ENCODE data around the gene KLF16.

KLF16 gene

DNA sequence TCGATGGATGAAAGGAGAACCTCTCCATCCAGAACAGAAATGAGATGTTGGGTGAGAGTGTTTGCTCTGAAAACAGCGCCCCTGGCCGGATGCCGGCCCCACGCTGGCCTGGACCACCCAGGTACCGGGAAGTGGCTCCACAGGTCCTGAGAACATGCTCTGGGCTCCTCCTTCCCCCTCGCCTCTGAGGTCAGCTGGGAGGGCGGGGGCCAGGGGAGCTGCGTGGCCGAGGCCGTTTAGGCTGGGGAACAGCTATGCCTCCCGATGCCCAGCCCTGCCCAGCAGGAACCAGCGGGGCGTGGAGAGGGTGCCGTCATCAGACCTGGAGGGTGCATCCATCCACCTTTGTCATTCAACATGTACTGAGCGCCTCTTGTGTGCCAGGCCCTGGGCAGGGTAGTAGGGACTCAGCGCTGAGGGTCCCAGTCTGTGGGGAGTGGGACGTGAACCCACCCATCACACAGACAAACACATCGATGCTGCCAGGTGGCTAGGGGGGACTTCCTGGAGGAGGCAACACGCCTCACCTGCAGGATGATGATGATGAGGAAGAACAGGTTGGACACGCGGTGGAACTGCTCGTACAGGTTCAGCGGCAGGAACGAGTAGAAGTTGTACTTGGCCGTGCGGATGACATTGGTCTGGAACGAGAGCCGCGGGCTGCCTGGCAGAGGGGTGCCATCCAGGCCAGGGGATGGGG, 55.5 kb downstream of the KLF16 start:
- TF ChIP-seq ARNTL (CRISPR knock-in tag; IDR thresholded peaks at IDR 0.05; ENCODE audit: borderline replicate concordance, low read depth) (no peak), TCF4 (CRISPR knock-in tag; IDR thresholded peaks at IDR 0.05; ENCODE audit: borderline replicate concordance) (no peak), ZFP30 (CRISPR knock-in tag; IDR thresholded peaks at IDR 0.05) (no peak), TOX (CRISPR knock-in tag; IDR thresholded peaks at IDR 0.05; ENCODE audit: borderline replicate concordance) (no peak), RARB (CRISPR knock-in tag; IDR thresholded peaks at IDR 0.05) (no peak), ESRRG (CRISPR knock-in tag; IDR thresholded peaks at IDR 0.05) (no peak), ZNF70 (CRISPR knock-in tag; IDR thresholded peaks at IDR 0.05) (no peak), ZFP3 (CRISPR knock-in tag; IDR thresholded peaks at IDR 0.05) (no peak), OSR1 (CRISPR knock-in tag; IDR thresholded peaks at IDR 0.05) (no peak), PPARA (CRISPR knock-in tag; IDR thresholded peaks at IDR 0.05; ENCODE audit: borderline replicate concordance) (no peak), GLIS3 (CRISPR knock-in tag; IDR thresholded peaks at IDR 0.05) (no peak), CSDC2 (CRISPR knock-in tag; IDR thresholded peaks at IDR 0.05) (no peak)
- TF ChIP-seq, protein P1, sequence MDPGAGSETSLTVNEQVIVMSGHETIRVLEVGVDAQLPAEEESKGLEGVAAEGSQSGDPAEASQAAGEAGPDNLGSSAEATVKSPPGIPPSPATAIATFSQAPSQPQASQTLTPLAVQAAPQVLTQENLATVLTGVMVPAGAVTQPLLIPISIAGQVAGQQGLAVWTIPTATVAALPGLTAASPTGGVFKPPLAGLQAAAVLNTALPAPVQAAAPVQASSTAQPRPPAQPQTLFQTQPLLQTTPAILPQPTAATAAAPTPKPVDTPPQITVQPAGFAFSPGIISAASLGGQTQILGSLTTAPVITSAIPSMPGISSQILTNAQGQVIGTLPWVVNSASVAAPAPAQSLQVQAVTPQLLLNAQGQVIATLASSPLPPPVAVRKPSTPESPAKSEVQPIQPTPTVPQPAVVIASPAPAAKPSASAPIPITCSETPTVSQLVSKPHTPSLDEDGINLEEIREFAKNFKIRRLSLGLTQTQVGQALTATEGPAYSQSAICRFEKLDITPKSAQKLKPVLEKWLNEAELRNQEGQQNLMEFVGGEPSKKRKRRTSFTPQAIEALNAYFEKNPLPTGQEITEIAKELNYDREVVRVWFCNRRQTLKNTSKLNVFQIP (CRISPR knock-in tag; IDR thresholded peaks at IDR 0.05; ENCODE audit: borderline replicate concordance, low read depth) = no peak
- TF ChIP-seq, protein P2, sequence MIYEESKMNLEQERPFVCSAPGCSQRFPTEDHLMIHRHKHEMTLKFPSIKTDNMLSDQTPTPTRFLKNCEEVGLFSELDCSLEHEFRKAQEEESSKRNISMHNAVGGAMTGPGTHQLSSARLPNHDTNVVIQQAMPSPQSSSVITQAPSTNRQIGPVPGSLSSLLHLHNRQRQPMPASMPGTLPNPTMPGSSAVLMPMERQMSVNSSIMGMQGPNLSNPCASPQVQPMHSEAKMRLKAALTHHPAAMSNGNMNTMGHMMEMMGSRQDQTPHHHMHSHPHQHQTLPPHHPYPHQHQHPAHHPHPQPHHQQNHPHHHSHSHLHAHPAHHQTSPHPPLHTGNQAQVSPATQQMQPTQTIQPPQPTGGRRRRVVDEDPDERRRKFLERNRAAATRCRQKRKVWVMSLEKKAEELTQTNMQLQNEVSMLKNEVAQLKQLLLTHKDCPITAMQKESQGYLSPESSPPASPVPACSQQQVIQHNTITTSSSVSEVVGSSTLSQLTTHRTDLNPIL (CRISPR knock-in tag; IDR thresholded peaks at IDR 0.05; ENCODE audit: low read depth) = no peak

DNA sequence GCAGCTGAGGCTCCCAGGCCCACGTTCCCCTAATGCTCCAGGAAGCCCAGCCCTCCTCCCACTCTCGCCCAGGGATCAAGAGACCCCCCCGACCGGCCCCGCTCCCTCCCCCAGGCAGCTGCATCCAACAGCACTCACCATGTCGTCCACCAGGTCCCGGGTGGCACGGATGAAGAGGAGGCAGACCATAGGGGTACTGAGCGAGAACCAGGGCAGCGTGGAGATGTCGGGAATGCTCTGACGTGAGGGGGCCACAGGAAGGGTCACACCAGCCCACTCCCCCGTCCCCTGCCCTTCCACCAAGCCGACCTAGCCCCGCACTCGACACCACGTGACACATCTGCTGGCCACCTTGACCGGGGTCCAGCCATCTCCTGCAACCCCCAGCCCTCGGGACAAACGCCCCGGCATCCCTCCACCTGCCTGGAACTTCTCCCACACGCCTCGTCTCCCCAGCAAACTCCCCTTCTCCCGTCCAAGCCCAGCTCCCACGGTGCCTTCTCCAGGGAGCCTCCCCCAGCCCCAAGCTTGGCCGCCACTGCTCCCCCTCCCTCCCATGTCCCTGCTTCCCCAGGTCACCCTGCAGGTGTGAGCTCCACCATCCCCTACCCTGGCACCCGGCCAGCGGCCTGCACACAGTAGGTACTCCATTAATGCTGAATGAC, 56.2 kb downstream of the KLF16 start:
- no peak for ATAC-seq
- TF ChIP-seq CSDC2 (CRISPR knock-in tag; IDR thresholded peaks at IDR 0.05) (no peak), ISL1 (CRISPR knock-in tag; IDR thresholded peaks at IDR 0.05) (no peak), PPARA (CRISPR knock-in tag; IDR thresholded peaks at IDR 0.05; ENCODE audit: borderline replicate concordance) (no peak), ZNF565 (CRISPR knock-in tag; conservative IDR thresholded peaks at IDR 0.05; ENCODE audit: low read depth) (no peak), TCF4 (CRISPR knock-in tag; IDR thresholded peaks at IDR 0.05; ENCODE audit: borderline replicate concordance) (no peak), RARB (CRISPR knock-in tag; IDR thresholded peaks at IDR 0.05) (no peak), ZFP30 (CRISPR knock-in tag; IDR thresholded peaks at IDR 0.05) (no peak), TOX (CRISPR knock-in tag; IDR thresholded peaks at IDR 0.05; ENCODE audit: borderline replicate concordance) (no peak), ZNF70 (CRISPR knock-in tag; IDR thresholded peaks at IDR 0.05) (no peak)
- TF ChIP-seq, protein P3, sequence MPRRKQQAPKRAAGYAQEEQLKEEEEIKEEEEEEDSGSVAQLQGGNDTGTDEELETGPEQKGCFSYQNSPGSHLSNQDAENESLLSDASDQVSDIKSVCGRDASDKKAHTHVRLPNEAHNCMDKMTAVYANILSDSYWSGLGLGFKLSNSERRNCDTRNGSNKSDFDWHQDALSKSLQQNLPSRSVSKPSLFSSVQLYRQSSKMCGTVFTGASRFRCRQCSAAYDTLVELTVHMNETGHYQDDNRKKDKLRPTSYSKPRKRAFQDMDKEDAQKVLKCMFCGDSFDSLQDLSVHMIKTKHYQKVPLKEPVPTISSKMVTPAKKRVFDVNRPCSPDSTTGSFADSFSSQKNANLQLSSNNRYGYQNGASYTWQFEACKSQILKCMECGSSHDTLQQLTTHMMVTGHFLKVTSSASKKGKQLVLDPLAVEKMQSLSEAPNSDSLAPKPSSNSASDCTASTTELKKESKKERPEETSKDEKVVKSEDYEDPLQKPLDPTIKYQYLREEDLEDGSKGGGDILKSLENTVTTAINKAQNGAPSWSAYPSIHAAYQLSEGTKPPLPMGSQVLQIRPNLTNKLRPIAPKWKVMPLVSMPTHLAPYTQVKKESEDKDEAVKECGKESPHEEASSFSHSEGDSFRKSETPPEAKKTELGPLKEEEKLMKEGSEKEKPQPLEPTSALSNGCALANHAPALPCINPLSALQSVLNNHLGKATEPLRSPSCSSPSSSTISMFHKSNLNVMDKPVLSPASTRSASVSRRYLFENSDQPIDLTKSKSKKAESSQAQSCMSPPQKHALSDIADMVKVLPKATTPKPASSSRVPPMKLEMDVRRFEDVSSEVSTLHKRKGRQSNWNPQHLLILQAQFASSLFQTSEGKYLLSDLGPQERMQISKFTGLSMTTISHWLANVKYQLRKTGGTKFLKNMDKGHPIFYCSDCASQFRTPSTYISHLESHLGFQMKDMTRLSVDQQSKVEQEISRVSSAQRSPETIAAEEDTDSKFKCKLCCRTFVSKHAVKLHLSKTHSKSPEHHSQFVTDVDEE (CRISPR knock-in tag; IDR thresholded peaks at IDR 0.05) = no peak
- TF ChIP-seq, protein P4, sequence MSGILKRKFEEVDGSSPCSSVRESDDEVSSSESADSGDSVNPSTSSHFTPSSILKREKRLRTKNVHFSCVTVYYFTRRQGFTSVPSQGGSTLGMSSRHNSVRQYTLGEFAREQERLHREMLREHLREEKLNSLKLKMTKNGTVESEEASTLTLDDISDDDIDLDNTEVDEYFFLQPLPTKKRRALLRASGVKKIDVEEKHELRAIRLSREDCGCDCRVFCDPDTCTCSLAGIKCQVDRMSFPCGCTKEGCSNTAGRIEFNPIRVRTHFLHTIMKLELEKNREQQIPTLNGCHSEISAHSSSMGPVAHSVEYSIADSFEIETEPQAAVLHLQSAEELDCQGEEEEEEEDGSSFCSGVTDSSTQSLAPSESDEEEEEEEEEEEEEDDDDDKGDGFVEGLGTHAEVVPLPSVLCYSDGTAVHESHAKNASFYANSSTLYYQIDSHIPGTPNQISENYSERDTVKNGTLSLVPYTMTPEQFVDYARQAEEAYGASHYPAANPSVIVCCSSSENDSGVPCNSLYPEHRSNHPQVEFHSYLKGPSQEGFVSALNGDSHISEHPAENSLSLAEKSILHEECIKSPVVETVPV (CRISPR knock-in tag; IDR thresholded peaks at IDR 0.05) = no peak
- TF ChIP-seq, protein P2 (CRISPR knock-in tag; IDR thresholded peaks at IDR 0.05; ENCODE audit: low read depth) = no peak
- TF ChIP-seq, protein P1 (CRISPR knock-in tag; IDR thresholded peaks at IDR 0.05; ENCODE audit: borderline replicate concordance, low read depth) = no peak
- TF ChIP-seq, protein P5, sequence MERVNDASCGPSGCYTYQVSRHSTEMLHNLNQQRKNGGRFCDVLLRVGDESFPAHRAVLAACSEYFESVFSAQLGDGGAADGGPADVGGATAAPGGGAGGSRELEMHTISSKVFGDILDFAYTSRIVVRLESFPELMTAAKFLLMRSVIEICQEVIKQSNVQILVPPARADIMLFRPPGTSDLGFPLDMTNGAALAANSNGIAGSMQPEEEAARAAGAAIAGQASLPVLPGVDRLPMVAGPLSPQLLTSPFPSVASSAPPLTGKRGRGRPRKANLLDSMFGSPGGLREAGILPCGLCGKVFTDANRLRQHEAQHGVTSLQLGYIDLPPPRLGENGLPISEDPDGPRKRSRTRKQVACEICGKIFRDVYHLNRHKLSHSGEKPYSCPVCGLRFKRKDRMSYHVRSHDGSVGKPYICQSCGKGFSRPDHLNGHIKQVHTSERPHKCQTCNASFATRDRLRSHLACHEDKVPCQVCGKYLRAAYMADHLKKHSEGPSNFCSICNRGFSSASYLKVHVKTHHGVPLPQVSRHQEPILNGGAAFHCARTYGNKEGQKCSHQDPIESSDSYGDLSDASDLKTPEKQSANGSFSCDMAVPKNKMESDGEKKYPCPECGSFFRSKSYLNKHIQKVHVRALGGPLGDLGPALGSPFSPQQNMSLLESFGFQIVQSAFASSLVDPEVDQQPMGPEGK (CRISPR knock-in tag; IDR thresholded peaks at IDR 0.05; ENCODE audit: borderline replicate concordance) = no peak

More for the DNA sequence above, 55.5 kb downstream of the KLF16 start:
- no peak for ATAC-seq
